LNCAP (cell line): ENCODE measurements around the gene TENM4.

ENCODE experiments used
- TF ChIP-seq, protein P1 (sequence below): fragments of 450-650 bp; IDR thresholded peaks from 2 replicates; pipeline ENCODE4 v1.5.1; 2017; ENCODE audit warnings: mild to moderate bottlenecking

The TENM4 gene

DNA sequence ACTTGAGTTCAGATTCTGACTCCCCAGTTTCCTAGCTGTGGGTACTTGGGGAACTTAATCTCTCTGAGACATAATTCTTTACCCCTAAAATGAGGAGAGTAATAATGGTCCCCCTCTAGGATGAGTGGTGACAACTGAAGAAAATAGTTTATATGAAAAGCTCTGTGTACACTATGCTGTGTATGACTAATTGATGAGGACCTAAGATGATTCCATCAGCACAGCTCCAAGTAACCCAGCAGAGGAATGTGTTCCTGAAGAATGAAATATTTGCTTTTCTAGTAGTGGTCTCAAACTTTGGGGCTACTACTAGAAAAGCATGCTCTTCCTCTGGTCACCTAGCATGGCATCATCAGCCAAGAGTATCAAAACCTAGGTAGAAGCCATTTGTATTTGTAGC, 648.9 kb downstream of the TENM4 start:
- TF ChIP-seq, protein P1, sequence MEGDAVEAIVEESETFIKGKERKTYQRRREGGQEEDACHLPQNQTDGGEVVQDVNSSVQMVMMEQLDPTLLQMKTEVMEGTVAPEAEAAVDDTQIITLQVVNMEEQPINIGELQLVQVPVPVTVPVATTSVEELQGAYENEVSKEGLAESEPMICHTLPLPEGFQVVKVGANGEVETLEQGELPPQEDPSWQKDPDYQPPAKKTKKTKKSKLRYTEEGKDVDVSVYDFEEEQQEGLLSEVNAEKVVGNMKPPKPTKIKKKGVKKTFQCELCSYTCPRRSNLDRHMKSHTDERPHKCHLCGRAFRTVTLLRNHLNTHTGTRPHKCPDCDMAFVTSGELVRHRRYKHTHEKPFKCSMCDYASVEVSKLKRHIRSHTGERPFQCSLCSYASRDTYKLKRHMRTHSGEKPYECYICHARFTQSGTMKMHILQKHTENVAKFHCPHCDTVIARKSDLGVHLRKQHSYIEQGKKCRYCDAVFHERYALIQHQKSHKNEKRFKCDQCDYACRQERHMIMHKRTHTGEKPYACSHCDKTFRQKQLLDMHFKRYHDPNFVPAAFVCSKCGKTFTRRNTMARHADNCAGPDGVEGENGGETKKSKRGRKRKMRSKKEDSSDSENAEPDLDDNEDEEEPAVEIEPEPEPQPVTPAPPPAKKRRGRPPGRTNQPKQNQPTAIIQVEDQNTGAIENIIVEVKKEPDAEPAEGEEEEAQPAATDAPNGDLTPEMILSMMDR, result no peak

DNA sequence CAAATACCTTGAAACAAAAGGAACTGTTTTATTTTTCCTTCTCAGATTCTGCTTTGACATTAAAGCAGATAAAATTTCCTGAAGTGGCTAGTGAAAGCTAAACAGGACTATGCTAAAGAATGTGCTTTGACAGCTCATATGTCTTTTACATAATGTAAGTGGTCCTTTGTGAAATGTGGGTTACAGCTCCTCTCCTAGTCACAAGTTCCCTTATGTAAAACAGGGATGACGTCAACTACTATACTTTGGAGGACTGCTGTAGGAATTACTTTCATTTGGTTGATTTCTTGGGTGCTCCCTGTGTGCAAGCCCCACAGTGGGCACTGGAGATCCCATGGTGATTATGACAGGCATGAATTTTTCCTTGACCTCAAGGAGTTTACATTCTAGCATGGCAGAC, 649.6 kb downstream of the TENM4 start:
- TF ChIP-seq, protein P1, result no peak

- TF ChIP-seq, protein P1, result no peak
Observed at GRCh38 chr11:78790784-78791183, 650.0 kb downstream of the TENM4 start.

DNA sequence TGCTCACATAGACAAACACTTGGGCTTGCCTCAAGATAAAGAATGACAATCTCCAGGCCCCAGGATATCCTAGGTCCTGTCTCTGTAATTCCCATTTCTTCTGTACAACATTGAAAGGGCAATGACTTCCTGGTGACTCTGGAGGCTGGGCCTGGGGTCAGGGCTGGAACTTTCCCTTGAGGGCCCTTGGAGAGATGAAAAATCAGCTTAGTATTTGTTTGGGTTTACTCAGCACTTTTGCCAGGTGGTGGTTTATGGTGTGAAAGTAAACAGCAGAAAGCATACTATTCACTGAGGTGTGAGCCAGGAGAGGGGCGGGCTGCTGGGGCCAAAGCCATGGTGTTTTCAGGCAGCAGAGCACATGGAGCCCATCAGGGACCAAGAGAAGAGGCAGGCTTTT, 651.5 kb downstream of the TENM4 start:
- TF ChIP-seq, protein P1, result no peak

- TF ChIP-seq, protein P1, result no peak
Observed at GRCh38 chr11:78788533-78788932, 652.3 kb downstream of the TENM4 start.

GRCh38 chr11:78787696-78788095, 653.1 kb downstream of the TENM4 start:
- TF ChIP-seq, protein P1, result no peak

DNA sequence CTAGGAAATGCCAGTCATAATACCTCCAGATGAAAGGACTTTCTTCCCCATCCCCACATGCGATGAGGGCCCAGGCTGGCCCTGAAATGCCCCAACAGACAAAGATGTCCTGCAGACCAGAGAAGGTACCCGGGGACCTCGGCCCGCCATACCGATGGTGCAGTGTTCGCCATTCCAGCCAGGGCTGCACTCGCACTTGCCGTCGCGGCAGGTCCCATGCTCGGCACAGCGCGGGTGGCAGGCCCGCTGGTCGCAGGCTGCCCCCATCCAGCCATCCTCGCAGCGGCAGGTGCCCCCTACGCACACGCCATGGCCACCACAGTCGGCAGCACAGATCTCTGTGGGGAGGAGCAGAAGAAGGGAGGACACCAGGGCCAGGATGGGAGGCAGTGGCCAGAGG, 654.1 kb downstream of the TENM4 start:
- TF ChIP-seq, protein P1, result no peak

GRCh38 chr11:78786086-78786485, 654.7 kb downstream of the TENM4 start:
- TF ChIP-seq, protein P1, result no peak
